Adrenal gland (tissue), 5 donors: ENCODE measurements around the gene MTG2.

ENCODE experiments used
- CTCF ChIP-seq, 6 experiments: fragments of 450-650 bp in 4 of 6; fragments of 200-600 bp in 2 of 6; sonication (generic) in 1 of 6; IDR thresholded peaks; 1 replicate in 5 of 6; 2 replicates in 1 of 6; pipeline versions ENCODE4 v1.5.1 to v1.8.0; 2016 to 2021; ENCODE audit warnings: antibody characterized with exemption in 6 of 6, mild to moderate bottlenecking in 2 of 6, moderate library complexity in 1 of 6
- POLR2A ChIP-seq, 2 donors: fragments of 450-650 bp; IDR thresholded peaks; one replicate each; pipeline ENCODE4 v1.6.1; 2017; ENCODE audit warnings: antibody characterized with exemption in 2 of 2, mild to moderate bottlenecking in 2 of 2, moderate library complexity in 1 of 2
- donor health status: DM: no; HTN: no; CAD: no.

- TF ChIP-seq CTCF (IDR thresholded peaks at IDR 0.05) (peak; percentile 40 to 76 (median 70)), POLR2A (IDR thresholded peaks at IDR 0.05) (no peak)
Measured at GRCh38 chr20:62136283-62137091, 46.3 kb upstream of the MTG2 start.
